Panc1 (cell line): ENCODE measurements around the gene NARF. TPM values are rescaled to one million over a fixed set of nuclear protein-coding genes. Genes with fewer than 3 reads are reported as not detected.

Experiments
- ATAC-seq: fragments of 200-7000 bp; cut with Tn5 transposase; 2 replicates; pipeline ENCODE4 v1.9.1; 2020; ENCODE audit warnings: mild to moderate bottlenecking, moderate library complexity
- BruUV-seq: library from RNA; stranded (reverse); fragments of 400-500 nt; replicated peaks from 2 replicates; lab custom pipeline; 2021; lab: Mats Ljungman, UMichigan
- CTCF ChIA-PET: fragments of 300-600 bp; sonication (Branson Sonifier 250); formaldehyde crosslinking; loops from one replicate; lab custom pipeline; 2022; ENCODE audit warnings: antibody characterized with exemption; lab: Charles Lee
- POLR2A ChIA-PET: fragments of 300-600 bp; sonication (Branson Sonifier 250); formaldehyde crosslinking; loops from one replicate; lab custom pipeline; 2022; ENCODE audit warnings: antibody characterized with exemption; lab: Charles Lee
- DNase-seq: peaks from one replicate; pipeline ENCODE4 v3.0.0-alpha.2; 2010; ENCODE audit warnings: low read depth, low spot score
- H3K27ac ChIP-seq: 2 replicates; pipeline ENCODE4 v1.5.1; 2011; ENCODE audit warnings: mild to moderate bottlenecking, low read length, inconsistent platforms
- H3K27me3 ChIP-seq: fragments of 200-500 bp; sonication (Bioruptor generic); 2 replicates; pipeline ENCODE4 v1.6.0; 2014; ENCODE audit warnings: low read length, inconsistent platforms; ENCODE audit not compliant: control insufficient read depth, insufficient read depth
- H3K36me3 ChIP-seq: fragments of 200-500 bp; sonication (Bioruptor generic); 2 replicates; pipeline ENCODE4 v1.5.1; 2014; ENCODE audit warnings: inconsistent platforms, mild to moderate bottlenecking, low read length, moderate library complexity; ENCODE audit not compliant: control insufficient read depth, insufficient read depth
- H3K4me1 ChIP-seq: 2 replicates; pipeline ENCODE4 v1.5.1; 2011; ENCODE audit warnings: inconsistent platforms, mild to moderate bottlenecking, low read length, moderate library complexity; ENCODE audit not compliant: control insufficient read depth, insufficient read depth
- H3K4me3 ChIP-seq, 2 experiments: 2 replicates each; pipeline ENCODE4 v1.5.1; 2011 to 2012; ENCODE audit warnings: low read depth in 2 of 2, low read length in 2 of 2, mild to moderate bottlenecking in 2 of 2, inconsistent platforms in 1 of 2, moderate library complexity in 1 of 2
- H3K9me3 ChIP-seq: fragments of 200-500 bp; sonication (Bioruptor generic); 2 replicates; pipeline ENCODE4 v1.5.1; 2014; ENCODE audit warnings: low read depth, mild to moderate bottlenecking, inconsistent platforms, low read length, moderate library complexity; ENCODE audit not compliant: control insufficient read depth, insufficient read depth
- CTCF ChIP-seq: fragments of 450-650 bp; IDR thresholded peaks from 2 replicates; pipeline ENCODE4 v1.5.1; 2017; ENCODE audit warnings: mild to moderate bottlenecking
- POLR2AphosphoS5 ChIP-seq: IDR thresholded peaks from 2 replicates; pipeline ENCODE4 v1.6.1; 2012; ENCODE audit warnings: mild to moderate bottlenecking, low read depth, low read length, moderate library complexity
- REST ChIP-seq, 2 experiments: IDR thresholded peaks; 2 replicates each; pipeline ENCODE4 v1.6.1; 2011 to 2012; ENCODE audit warnings: low read depth in 2 of 2, control low read depth in 1 of 2, low read length in 1 of 2, mild to moderate bottlenecking in 1 of 2, moderate library complexity in 1 of 2; ENCODE audit not compliant: insufficient read depth in 1 of 2
- SIN3A ChIP-seq: IDR thresholded peaks from 2 replicates; pipeline ENCODE4 v1.6.1; 2012; ENCODE audit warnings: low read depth, mild to moderate bottlenecking, low read length, moderate library complexity, borderline replicate concordance; ENCODE audit not compliant: insufficient read depth
- TCF7L2 ChIP-seq: IDR thresholded peaks from 2 replicates; pipeline ENCODE4 v1.6.1; 2011; ENCODE audit warnings: mild to moderate bottlenecking, low read depth, low read length, inconsistent platforms
- in situ Hi-C: cut with HindIII; loops from 2 replicates; pipeline ENCODE4 v1.10.0; 2016; ENCODE audit warnings: low sequenced_read_pairs, low pct_unique_long_range_greater_than_20kb
- intact Hi-C: fragments of 100-400 bp; cut with micrococcal nuclease; formaldehyde crosslinking; loops from one replicate; pipeline ENCODE4 v1.10.0; 2022; ENCODE audit not compliant: unreplicated experiment
- total RNA-seq: library from RNA; stranded (reverse); gene quantifications from one replicate; pipeline ENCODE4 v1.2.1, GENCODE V29; 2021; ENCODE audit not compliant: unreplicated experiment

NARF gene
- total RNA-seq, 1 experiment from 2014 or later = 60.9 TPM

- POLR2A ChIA-PET = interaction anchor here (0.6 kb wide), 1 partner anchor 1641 kb away, joined by 12 read pairs; no protein-coding TSS in a partner anchor
- CTCF ChIA-PET = no interaction called here
- no peak overlapping the region for H3K27ac ChIP-seq
- BruUV-seq = no TSS peak
- in situ Hi-C loops (no loop called here), intact Hi-C loops (no loop called here)
- no peaks in the 10 kb centered on the region for H3K27me3 ChIP-seq
- H3K4me3 ChIP-seq = no peak overlapping the region
- DNase-seq = no peak
- no peak for ATAC-seq
- no peak for TF ChIP-seq REST (IDR thresholded peaks at IDR 0.05; ENCODE audit: insufficient read depth in 1 of 2, low read depth in 2 of 2, low read length in 1 of 2)
- no peak for TF ChIP-seq CTCF
- TF ChIP-seq SIN3A = no peak
- no peak for TF ChIP-seq POLR2AphosphoS5
- TF ChIP-seq TCF7L2 = no peak
- peaks cover 4% of the 10 kb centered on the region for H3K36me3 ChIP-seq
- peaks cover 6% of the 10 kb centered on the region; the same call in 1 of the 2 replicates for H3K4me1 ChIP-seq
- H3K9me3 ChIP-seq = no peaks in the 10 kb centered on the region
Observed at GRCh38 chr17:82463925-82464566, 5.5 kb downstream of the NARF start.

- intact Hi-C loops = no loop called here
- no peaks in the 10 kb centered on the region for H3K9me3 ChIP-seq
- no TSS peak for BruUV-seq
- no peak overlapping the region for H3K4me3 ChIP-seq
- no peak for ATAC-seq
- peaks cover 4% of the 10 kb centered on the region for H3K36me3 ChIP-seq
- DNase-seq = no peak
- TF ChIP-seq SIN3A = no peak
- no peak for TF ChIP-seq CTCF
- POLR2A ChIA-PET = no interaction called here
- H3K4me1 ChIP-seq = peaks cover 3% of the 10 kb centered on the region; the same call in 1 of the 2 replicates
- H3K27me3 ChIP-seq = no peaks in the 10 kb centered on the region
- CTCF ChIA-PET = no interaction called here
- no peak overlapping the region for H3K27ac ChIP-seq
- in situ Hi-C loops = no loop called here
Observed at GRCh38 chr17:82464567-82464929, 6.0 kb downstream of the NARF start.
